HUDEP-2 (cell line): ENCODE data around the gene THOC6.

Experiments used
- DNase-seq, 76 experiments: peaks; one replicate each; lab custom pipeline; 2025; ENCODE audit not compliant: unreplicated experiment in 76 of 76; lab: John Stamatoyannopoulos, UW

The THOC6 gene

DNA sequence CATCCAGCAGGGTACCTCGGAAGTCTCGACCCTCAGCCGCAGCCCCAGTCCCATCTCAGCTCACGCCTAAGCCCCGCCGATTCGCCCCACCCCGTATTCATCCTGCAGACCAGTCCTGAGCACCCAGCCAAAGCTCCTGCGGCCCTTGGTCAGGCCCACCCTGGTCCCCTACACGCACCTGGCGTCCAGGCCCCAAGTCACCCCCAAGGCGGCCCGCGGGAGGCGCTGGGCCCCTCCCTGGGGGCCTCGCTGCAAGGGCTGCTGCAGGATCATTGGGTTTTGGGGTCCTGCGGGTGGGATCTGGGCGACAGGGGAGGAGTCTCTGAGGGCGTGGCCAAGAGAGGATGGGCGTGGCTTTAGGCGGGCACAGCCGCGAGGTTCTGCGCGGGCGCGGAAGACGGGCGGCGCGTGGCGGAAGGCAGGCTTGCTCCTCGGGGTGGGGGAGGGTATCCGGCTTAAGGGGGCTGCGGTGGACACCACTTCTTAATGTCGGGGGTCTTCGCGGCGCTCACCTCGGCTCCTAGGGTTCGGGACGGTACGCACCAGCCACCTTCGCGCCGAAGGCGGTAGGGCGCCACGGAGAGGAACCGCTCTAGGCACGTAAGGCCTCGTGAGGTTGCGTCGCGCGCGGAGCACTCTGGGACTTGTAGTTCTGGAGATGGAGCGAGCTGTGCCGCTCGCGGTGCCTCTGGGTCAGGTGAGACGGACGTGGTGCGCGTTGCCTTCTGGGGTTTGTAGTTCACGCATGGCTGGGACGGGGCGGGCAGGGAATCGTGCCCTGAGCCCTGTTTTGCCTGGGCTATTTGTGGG is at the start of gene THOC6, which contains the start of gene HCFC1R1:
TSS of gene THOC6 (plus strand) at position 367 of the 810 bp plus-strand sequence. CDS start at position 659, 292 bp downstream.
TSS of gene HCFC1R1 (minus strand) at position 274 of the 810 bp plus-strand sequence. CDS start at position 273, 1 bp downstream.
- DNase-seq = peak in 74 of 76 experiments; percentile 81 to 97 (median 93)

GRCh38 chr16:2974319-2975056 is 49.3 kb upstream of the THOC6 start:
- no peak for DNase-seq

DNA sequence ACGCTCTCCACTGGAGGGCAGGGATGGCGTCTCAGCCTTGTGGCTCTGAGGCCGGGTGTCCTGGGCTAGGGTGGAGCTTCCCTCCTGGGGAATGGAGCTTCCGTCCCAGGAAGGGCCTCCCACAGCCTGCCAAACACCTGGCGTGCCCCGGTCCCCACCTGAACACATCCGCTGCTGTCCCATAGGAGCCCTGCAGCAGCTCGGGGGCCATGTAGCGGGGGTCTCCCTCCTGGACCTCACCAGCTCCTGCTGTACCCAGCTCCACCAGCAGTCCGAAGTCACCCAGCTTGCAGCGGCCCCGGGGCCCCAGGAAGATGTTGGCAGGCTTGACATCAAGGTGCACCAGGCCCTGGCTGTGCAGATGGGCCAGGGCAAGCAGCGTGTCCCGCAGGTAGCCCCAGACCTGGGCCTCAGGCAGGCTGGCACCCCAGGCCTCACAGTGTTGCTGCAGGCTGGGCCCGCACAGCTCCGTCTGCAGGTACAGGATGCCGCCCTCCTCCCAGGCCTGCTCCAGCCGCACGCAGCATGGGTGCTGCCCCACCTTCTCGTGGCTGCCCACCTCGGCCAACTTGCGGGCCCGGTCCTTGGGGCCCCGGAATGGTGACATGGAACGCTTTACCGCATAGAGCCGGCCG is 48.6 kb upstream of the THOC6 start:
- no peak for DNase-seq

DNA sequence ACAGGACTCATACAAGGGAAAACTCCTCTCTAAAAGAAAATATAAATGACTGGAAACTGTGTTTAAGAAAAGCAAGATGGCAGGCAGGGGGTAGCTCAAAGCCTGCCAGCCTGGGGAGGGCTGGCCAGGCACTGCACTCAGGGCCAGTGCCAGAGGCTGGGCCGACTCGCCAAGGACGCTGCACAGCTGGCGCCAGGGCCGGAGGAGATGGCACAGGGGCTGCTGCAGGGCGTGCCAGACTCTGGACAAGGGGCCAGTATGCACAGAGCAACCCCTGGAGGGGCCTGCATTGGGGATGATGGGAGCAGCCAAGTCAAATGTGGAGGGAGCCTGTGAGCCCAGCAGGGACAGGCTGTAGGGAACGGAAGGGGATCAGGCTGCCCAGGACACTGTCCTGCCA is 47.6 kb upstream of the THOC6 start:
- no peak for DNase-seq

DNA sequence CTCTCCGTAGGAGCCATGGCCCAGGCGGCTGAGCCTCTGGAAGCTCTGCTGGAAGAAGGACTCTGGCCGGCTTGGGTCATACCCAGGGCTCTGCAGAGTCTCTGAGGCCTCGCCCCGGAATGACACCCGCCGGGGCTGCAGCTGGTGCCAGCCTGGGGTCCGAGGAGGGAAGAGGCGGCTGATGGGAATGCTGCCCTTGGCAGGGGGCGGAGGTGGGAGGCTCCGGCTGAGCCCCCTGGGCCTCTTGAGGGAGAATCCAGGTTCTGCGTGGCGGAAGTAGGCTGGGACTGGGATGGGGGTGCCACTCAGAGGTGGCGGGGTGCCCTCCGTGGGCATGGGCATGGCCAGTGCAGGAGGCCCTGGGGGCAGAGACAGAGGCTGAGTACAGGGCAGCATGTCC is 47.2 kb upstream of the THOC6 start:
- no peak for DNase-seq

- no peak for DNase-seq
Measured at GRCh38 chr16:2977440-2977839, 46.4 kb upstream of the THOC6 start.

- peak in 30 of 76 experiments; percentile 8 to 62 (median 30) for DNase-seq
Measured at GRCh38 chr16:2979669-2980226, 44.1 kb upstream of the THOC6 start.

- DNase-seq = peak in 73 of 76 experiments; percentile 51 to 96 (median 87)
Measured at GRCh38 chr16:2980227-2981176, 43.3 kb upstream of the THOC6 start, which contains the start of gene PKMYT1. TSS of gene PKMYT1 (minus strand) at chr16:2980446. CDS start at chr16:2979657, 789 bp downstream.

DNA sequence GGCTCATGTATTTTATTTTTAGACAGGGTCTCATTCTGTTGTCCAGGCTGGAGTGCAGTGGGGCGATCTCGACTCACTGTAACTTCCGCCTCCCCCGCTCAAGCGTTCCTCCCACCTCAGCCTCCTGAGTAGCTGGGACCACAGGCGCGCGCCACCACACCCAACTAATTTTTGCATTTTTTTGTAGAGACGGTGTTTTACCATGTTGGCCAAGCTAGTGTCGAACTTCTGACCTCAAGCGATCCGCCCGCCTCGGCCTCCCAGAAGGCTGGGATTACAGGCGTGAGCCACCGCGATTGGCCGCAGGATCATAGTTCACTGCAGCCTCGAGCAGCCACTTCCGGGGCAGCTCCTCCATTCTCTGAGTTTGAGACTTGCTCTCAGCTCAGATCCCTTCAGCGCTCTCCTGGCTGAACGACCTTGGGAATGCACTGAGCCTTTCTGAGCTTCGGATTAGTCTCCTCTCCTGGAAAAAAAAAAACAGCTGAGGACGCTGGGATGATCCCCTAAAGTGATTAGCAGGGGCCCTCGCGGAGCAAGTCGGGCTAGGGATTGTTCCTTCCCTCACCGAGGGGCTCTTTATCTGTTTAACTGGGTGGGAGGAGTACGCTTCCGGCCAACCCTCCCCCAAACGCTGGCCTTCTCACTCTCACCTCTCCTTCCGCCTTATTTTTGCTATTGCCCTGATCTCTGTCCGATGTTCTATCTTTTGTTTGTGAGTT is 42.5 kb upstream of the THOC6 start:
- DNase-seq = no peak

GRCh38 chr16:2981899-2982250 is 42.0 kb upstream of the THOC6 start:
- no peak for DNase-seq

- no peak for DNase-seq
Measured at GRCh38 chr16:2982402-2982801, 41.4 kb upstream of the THOC6 start.

DNA sequence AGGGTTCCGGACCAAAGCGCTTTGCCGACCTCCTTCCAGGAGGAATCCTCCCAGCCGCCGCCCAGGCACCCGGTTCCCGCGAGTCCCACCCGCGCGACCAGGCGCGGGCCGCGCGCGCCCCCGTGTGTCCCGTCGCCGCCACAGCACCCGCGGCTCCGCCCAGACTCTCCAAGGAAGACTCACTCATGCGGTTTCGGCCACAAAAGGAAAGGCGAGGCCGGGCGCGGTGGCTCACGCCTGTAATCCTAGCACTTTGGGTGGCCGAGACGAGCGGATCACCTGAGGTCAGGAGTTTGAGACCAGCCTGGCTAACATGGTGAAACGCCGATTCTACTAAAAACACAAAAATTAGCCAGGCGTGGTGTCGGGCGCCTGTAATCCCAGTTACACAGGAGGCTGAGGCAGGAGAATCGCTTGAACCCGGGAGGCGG is 40.1 kb upstream of the THOC6 start:
- DNase-seq = peak in 65 of 76 experiments; percentile 15 to 85 (median 62)

- DNase-seq = no peak
Measured at GRCh38 chr16:2985462-2985861, 38.4 kb upstream of the THOC6 start.

DNA sequence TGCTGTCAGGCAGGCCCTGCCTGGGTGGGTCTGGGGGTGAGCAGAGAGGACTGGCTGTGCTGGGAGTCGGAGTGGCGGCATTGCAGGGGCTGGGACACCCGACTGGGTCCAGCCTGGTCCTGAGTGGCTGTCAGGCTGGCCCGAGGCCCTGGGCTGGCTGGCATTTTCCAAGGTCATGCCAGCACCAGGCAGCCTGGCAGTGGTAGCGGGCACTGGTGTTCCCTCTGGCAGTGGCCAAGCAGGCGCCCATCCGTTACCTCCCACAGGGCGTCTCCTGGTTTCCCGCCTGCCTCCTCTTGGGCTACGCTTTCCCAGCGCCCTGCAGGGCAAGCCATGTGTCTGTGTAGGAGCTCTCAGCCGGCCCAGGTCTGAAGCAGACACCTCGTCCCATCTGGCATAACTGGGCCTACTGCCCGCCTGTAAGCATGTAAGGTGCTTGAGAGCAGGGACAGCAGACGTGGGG is 37.9 kb upstream of the THOC6 start:
- DNase-seq = no peak

- no peak for DNase-seq
Measured at GRCh38 chr16:2986623-2987188, 37.1 kb upstream of the THOC6 start.

GRCh38 chr16:2987286-2987685 is 36.5 kb upstream of the THOC6 start:
- DNase-seq = no peak

DNA sequence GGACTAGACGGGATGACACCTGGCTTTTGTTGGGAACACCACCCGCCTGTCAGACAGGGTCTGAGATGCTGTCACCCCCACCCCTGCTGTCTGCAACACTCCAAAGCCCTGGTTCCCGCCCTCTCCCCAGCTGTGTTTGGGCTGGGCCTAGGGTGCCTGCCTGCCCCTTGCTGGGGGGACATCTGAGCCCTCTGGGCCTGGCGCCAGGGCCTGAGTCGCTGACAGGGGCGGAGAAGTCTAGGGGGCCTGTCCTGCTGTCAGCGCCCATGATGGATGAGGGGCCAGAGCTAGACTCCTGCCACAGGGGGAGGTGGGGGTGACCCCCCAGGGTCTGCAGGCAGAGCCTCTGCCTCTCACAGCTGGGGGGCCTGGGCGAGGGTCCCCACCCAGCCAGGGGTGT is 36.0 kb upstream of the THOC6 start:
- no peak for DNase-seq

DNA sequence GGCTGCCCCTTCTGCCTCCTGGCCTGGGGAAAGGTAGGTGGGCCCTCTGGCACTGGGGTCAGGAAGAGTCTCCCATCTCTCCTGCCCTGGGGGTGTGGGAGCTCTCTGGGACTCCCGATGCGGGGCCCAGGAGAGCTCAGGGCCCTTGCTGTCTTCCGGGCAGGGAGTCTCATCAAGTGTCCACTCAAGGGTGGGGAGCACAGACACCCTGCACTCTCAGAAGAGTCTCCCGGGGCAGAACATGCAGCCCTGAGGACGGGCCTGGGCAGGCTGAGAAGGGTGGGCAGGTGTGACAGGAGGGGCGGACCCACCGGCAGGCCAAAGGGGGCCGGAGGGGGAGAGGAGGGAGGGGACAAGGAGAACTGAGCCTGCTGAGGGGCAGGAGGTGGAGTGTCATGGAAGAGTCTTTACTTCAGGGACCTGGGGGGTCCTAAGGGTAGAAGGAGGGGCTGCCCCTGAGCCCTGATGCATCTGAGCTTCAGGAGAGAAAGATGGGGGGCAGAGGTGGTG is 35.2 kb upstream of the THOC6 start:
- DNase-seq = no peak
